GM19043 (cell line): Measurements from ENCODE around the gene MMRN2.
"Not testable (repeated sequence)": the region's sequence is repeated elsewhere in the genome, so short reads cannot be mapped to it uniquely, and the experiment has no call there.

Source experiments
- ATAC-seq: cut with Tn5 transposase; IDR thresholded peaks from one replicate; pipeline ENCODE4 v1.9.1; 2021; ENCODE audit warnings: low read depth; ENCODE audit not compliant: unreplicated experiment

The MMRN2 gene, protein sequence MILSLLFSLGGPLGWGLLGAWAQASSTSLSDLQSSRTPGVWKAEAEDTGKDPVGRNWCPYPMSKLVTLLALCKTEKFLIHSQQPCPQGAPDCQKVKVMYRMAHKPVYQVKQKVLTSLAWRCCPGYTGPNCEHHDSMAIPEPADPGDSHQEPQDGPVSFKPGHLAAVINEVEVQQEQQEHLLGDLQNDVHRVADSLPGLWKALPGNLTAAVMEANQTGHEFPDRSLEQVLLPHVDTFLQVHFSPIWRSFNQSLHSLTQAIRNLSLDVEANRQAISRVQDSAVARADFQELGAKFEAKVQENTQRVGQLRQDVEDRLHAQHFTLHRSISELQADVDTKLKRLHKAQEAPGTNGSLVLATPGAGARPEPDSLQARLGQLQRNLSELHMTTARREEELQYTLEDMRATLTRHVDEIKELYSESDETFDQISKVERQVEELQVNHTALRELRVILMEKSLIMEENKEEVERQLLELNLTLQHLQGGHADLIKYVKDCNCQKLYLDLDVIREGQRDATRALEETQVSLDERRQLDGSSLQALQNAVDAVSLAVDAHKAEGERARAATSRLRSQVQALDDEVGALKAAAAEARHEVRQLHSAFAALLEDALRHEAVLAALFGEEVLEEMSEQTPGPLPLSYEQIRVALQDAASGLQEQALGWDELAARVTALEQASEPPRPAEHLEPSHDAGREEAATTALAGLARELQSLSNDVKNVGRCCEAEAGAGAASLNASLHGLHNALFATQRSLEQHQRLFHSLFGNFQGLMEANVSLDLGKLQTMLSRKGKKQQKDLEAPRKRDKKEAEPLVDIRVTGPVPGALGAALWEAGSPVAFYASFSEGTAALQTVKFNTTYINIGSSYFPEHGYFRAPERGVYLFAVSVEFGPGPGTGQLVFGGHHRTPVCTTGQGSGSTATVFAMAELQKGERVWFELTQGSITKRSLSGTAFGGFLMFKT

GRCh38 chr10:86957471-86958115 lies at the start of gene MMRN2:
Gene MMRN2, minus strand, starts transcription at chr10:86957615. Its CDS starts 74 bp downstream, at chr10:86957541.
- no peak for ATAC-seq

DNA sequence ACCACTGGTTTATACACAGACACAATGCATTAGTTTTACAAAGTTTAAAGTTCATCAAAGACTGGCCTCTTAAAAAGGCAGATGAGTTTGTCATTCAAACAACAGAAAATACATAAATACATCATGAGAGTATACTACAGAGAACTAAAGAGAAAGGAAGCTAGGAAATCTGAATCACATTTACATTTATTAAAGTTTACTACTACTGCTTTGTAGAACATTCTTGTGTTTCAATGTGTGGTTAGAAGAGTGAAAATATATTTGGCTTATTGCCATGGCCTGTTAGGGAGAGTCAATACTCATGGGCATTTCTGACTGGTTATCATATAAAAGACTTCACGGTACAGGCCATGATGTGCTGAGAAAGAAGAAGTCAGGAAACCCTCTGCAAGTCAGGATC lies 49.7 kb upstream of the MMRN2 start:
- ATAC-seq: not testable (repeated sequence)

DNA sequence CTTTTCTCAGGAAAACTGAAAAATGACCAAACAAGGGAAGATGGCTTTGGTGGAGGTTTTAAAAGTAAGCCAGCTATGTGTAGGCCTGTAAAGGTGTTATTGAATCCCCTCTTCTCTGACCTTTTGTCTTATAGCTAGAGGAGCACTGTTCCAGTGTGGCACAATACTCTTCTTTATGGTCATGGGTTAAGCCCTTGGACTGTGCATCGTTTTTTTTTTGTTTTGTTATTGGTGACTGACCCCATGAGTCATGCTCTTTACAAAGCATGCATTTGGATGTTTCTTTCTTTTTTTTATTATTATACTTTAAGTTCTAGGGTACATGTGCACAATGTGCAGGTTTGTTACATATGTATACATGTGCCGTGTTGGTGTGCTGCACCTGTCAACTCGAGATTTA lies 43.1 kb upstream of the MMRN2 start:
- ATAC-seq: no peak

DNA sequence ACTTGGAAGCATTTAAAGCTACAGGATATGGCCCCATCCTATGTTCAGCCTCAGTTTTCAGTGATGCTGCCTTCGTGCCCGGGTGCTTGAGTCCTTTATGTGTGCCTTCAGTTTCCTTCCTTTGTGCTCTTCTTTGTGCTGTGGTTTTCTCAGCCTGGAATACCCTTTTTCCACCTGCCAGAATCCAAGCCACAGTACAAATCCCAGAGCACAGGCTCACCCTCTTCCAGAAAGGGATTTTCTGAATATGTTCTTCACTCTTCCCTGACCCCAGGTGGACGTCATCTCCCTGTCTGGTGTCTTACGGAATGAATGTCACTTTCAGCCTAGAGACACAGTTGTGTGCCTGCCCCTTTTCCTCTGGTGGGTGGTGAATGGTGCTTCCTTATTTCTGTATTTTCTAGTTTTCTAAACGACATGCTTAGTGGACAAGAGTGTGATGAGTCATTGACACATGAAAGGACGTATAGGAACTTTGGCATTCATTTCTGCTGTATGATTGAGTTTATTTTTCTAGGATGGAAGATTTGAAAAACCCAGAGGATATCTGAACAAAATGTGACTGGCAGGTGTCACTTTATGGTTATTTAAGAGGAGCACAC lies 42.5 kb upstream of the MMRN2 start:
- not testable (repeated sequence) for ATAC-seq

DNA sequence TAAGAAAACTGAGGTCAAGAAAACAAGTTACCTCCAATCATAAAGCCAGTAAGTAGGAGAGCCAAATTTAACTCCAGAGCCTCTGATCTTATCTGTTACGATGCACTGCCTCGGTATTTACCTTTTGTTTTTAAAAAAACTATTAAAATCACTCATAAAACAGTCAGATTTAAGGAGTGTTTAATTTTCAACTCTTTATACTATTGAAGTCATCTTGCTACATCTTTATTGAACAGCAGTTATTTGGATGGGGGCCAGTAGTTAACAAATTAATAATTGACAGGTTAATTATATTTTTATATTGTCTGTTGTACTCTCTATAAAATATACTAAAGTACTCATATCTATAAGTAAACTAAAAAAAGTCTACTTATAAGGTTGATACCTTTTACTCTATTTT lies 35.5 kb upstream of the MMRN2 start:
- ATAC-seq: no peak

DNA sequence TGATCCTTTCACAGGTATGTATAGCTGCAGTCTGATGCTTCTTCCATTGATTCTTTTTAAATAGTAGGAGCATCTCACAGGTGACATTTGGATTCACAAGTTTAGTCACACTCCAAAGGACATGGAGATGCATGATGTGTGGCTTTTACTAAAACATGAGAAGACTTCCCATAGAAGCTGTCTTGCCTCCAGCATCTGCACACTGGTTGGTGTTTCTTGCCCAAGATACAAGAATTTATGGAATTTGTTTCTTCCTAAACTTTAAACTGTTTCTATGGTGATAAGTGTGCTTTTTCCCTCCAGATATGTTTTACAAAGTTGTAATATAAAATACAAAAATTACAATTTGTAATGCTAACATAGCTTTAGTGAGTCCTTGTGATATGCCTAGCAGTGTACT lies 35.0 kb upstream of the MMRN2 start:
- no peak for ATAC-seq

DNA sequence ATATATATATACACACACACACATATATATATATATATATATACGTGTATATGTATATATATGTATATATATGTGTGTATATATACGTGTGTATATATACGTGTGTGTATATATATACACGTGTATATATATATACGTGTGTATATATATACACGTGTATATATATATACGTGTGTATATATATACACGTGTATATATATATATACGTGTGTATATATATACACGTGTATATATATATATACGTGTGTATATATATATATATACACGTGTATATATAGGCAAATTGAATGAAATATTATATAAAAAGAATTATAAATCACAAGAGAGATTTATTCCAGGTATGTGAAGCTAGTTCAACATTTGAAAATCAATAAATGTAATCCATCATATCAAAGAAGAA lies 33.9 kb upstream of the MMRN2 start:
- not testable (repeated sequence) for ATAC-seq

DNA sequence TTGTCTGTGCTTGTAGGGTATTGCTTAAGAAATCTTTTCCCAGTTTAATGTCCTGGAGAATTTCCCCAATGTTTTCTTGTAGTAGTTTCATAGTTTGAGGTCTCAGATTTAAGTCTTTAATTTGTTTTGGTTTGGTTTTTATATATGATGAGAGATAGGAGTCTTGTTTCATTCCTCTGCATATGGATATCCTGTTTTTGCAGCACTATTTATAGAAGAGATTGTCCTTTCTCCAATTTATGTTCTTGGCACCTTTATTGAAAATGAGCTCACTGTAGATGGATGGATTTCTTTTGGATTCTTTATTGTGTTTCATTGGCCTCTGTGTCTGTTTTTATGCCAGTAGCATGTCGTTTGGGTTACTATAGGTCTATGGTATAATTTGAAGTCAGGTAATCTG lies 31.1 kb upstream of the MMRN2 start:
- ATAC-seq: no peak

DNA sequence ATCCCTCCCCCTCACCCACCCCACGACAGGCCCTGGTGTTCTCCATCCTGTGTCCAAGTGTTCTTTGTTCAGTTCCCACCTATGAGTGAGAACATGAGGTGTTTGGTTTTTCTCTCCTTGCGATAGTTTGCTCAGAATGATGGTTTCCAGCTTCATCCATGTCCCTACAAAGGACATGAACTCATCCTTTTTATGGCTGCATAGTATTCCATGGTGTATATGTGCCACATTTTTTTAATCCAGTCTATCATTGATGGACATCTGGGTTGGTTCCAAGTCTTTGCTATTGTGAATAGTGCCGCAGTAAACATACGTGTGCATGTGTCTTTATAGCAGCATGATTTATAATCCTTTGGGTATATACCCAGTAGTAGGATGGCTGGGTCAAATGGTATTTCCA lies 27.1 kb upstream of the MMRN2 start:
- not testable (repeated sequence) for ATAC-seq

DNA sequence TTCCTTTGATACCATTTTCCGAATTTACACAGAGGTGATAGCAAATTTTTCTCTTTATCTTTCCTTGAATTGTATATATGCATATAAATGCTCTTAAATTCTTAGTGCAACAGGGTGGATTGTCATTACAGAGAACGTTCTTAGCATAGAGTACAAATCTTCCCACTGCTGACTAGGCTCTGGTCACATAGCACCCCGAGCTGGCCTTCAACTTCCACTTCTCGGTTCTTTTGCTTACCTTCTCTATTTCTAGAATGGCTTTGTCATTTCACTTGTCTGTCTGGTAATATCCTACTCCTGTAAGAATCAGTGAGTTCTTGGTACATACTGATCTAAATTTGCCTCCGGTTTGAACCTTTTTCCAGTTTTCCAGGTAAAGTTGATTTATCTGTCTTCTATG lies 24.3 kb upstream of the MMRN2 start:
- no peak for ATAC-seq

GRCh38 chr10:86981020-86981419 lies 23.6 kb upstream of the MMRN2 start:
- not testable (repeated sequence) for ATAC-seq

GRCh38 chr10:86979977-86980448 lies 22.6 kb upstream of the MMRN2 start:
- ATAC-seq: no peak

DNA sequence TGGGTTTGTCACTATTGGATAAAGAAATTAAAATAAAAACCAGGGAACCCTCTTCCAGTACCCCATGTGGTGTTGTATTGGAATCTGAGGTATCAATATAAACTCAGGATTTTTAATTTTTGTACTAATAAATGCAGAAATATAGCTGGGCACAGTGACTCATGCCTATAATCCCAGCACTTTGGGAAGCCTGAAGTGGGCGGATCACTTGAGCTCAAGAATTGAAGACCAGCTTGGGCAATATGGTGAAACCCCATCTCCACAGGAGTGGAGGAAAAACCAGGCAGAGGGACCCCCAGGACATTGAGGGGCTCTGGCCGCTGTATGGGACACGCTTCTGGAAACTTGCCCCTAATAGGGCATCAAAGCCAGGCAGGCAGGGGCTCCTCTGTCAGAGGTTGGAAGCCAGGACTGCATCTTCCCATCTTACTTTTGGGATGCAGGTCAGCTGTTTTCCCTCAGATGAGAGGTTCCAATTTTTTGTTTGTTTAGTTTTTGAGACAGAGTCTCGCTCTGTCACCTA lies 21.9 kb upstream of the MMRN2 start:
- ATAC-seq: no peak

DNA sequence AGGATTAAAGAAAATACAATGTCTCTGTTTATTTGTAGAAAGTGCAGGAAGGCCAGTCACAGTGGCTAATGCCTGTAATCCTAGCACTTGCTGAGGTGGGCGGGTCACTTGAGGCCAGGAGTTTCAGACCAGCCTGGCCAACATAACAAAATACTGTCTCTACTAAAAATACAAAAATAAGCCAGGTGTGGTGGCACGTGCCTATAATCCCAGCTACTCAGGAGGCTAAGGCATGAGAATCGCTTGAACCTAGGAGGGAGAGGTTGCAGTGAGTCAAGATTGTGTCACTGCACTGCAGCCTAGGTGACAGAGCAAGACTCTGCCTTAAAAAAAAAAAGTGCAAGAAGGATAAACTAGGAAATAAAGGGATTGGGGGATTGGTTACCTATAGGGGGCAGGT lies 21.0 kb upstream of the MMRN2 start:
- not testable (repeated sequence) for ATAC-seq

GRCh38 chr10:86976362-86977056 lies 19.1 kb upstream of the MMRN2 start:
- no peak for ATAC-seq

DNA sequence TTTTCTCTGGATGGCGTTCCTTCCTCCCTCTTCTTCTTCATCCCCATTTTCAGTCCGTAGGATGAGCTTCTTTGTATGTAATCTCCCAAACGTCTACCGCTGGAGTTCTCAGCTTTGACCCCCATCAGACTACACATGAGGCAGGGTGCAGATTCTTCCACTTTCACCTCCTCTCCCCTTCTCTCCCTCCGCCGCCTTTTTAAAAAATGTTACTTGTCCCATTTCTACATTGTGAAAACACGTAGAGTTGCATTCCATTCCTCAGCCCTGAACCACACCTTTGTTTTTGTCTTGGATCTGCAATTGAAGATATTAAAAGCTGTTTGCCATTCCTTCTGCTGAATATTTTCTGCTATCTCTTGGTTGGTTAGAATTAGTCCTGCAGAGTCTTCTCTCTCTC lies 17.1 kb upstream of the MMRN2 start:
- no peak for ATAC-seq

DNA sequence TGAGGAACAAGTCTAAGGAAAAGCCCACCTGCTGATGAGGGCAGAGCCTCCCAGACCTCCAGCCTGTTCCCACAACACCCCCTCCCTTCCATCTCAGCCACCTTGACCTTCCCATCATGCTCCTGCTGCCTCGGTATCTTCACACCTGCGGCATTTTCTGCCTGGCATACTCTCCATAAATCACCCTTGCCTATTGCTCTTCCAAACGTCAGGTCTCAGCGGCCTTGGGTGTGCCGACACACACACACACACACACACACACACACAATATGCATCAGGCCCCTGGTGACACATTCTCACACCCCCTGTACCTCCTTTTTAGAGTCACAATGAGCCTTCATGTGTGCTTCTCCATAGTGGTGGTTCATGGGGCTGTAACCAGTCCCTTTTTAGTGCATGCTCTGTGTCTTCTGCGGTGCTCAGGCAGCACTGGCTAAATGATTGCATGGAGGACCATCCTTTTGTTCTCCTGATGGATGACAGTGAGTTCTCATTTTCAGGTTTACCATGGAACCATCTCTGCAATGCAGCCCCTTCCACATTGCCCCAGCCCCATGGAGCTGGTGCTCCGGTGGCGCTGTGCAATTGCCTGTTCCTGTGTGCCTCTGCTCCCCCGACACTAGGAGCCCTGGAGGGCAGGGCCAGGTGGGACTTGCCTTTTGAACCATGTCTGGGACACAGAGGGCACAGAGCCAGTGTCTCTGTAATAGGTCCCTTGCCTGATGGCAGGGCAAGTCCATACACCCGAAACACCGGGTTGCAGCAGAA lies 15.4 kb upstream of the MMRN2 start:
- ATAC-seq: no peak

- ATAC-seq: peak; percentile 71
Observed at GRCh38 chr10:86971232-86971991, 14.0 kb upstream of the MMRN2 start.
